HG03442 (cell line): Measurements from ENCODE around the gene FAAP100.

Experiments used
- ATAC-seq: cut with Tn5 transposase; IDR thresholded peaks from one replicate; pipeline ENCODE4 v1.9.1; 2021; ENCODE audit warnings: mild to moderate bottlenecking, moderate library complexity; ENCODE audit not compliant: unreplicated experiment

FAAP100 gene

GRCh38 chr17:81577278-81578000 is 25.3 kb upstream of the FAAP100 start:
- ATAC-seq: no peak

- no peak for ATAC-seq
These were observed 24.6 kb upstream of the FAAP100 start for GRCh38 chr17:81576621-81577277.

GRCh38 chr17:81575836-81576235 is 23.7 kb upstream of the FAAP100 start:
- no peak for ATAC-seq

- no peak for ATAC-seq
These were observed 22.4 kb upstream of the FAAP100 start for GRCh38 chr17:81574643-81574956.

DNA sequence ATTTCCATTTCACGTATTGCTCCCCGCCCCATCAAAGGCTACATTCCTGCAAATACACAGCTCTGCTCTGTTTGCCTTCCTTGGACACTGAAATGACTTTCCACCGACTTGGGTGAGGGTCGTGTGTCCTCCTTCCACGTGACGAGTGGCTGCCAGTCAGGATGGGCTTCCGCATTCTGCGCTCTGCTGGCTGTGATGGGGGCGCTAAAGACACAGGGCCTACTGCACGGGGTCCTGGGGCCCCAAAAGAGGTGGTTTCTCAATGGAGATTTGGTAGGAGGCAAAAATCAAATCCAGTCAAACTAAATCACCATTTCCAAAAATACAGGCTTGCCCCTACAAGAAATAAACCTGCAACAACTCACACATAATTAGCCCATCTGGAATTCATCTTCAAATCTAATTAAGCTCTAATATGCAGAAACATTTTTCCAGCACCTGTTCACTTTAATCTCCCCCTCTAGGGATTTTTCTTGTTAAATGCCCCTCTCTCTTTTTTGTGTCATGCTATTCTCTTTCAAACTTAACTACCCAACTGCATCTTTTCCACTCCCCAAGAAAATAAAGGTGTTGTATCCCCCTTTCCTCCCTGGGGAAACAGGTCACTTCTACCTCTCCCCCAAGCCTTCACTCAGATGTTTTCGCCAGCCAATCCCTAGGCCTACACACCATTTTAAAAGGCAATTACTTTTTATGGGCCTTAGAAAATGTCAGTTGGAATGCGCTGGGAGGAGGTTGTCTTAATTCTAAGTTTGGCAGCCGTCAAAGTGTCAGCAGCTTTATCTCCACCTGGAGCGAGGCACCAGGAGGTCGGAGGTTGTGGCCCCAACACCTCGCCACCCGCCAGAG is 21.9 kb upstream of the FAAP100 start:
- ATAC-seq: no peak

DNA sequence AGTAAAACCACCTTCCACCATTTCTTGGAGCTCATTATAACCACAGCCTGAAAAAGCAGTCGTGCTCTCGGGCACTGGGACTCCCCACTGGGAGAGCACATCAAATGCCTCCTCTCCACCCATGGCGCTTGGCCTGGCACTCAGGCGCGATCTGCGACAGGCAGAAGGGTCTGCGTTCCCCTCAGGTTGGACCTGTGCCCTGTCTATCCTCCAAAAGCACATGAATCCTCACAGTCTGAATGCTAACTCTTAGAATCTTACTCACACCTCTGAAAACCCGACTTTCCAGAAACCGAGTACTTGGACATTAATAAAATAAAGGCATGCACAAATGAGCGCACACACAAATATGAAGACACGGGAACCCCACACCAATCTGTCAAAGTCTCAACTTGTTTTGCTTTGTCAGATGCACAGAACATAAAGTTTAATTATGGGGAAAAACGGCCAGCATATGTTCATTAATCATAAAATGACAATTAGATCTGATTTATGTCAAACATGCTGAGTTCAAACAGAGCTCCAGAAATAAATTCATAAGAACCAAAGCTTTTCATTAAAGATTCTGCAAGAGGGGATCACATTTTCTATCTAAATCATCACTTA is 20.5 kb upstream of the FAAP100 start:
- no peak for ATAC-seq

GRCh38 chr17:81570964-81571363 is 18.8 kb upstream of the FAAP100 start:
- no peak for ATAC-seq

- ATAC-seq: no peak
These were observed 17.9 kb upstream of the FAAP100 start for GRCh38 chr17:81569986-81570514.

- no peak for ATAC-seq
These were observed 16.3 kb upstream of the FAAP100 start for GRCh38 chr17:81568416-81568815.

DNA sequence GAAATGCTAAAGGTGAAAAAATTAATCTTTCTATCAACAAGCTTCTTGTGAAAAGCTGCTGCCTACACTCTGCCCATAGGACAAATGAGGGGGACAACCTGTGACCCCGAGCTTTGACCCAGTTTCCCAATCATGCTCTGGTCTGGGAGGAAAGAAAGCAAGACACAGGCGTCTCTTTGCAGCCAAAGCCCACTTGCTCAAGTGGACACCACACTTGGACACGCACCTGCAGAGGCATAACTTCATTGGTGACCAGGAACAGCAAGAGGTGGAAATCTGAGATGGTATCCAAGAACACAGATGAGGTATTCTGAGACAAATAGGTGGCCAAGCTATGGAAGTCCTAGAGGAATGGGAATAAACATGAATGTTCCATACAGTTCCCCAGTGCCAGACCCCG is 15.0 kb upstream of the FAAP100 start:
- ATAC-seq: no peak

DNA sequence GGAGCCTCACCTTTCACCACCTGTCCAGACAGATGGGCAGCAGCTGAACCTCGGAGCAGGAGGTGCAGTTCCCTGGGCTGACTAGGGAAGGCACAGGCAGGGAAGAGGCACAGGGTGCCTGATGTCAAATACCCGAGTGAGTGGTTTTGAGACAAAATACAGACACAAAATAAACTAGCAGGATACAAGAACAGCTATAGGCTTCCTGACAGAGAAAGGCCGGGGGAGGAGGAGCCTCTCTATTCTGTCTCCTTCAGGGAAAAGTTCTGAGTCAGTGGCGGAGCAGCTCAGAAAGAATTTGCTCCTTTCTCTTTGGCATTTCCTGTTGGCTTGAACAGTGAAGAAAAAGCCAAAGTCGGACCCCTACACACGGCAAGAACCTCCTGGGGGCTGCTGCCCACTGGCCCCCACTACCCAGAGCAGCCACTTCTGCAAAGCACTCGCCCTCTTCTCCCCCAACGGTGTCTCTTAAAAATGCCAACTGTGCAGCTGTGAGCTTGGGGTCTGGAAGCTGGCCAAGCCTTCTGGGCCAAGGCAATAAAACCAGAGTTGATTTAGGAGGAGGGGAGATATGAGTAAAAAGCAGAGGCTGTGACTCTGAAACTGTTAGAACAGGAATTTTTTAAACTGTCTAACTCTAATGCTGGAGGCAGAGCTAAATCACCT is 14.4 kb upstream of the FAAP100 start:
- ATAC-seq: no peak

- no peak for ATAC-seq
These were observed 13.1 kb upstream of the FAAP100 start for GRCh38 chr17:81565231-81565630.

DNA sequence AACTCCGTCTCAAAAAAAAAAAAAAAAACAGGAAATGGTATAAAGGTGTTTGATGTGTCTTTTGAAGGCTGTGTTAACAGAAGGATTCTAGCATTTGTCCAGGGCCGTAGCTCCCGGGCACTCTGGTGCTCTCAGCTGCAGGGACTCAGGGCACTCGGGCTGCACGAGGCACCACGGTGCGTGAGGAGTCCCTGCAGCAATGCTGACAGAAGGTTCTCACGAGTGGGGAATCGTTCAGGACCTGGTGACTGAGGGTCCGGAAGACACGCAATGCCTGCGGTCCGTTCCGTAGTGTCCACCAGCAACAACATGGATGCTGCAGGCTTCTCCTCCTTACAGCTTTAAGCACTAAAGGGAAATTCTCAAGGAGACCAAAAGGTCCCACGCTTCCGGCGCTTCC is 12.6 kb upstream of the FAAP100 start:
- no peak for ATAC-seq

GRCh38 chr17:81563861-81564586 is 11.9 kb upstream of the FAAP100 start:
- ATAC-seq: no peak

DNA sequence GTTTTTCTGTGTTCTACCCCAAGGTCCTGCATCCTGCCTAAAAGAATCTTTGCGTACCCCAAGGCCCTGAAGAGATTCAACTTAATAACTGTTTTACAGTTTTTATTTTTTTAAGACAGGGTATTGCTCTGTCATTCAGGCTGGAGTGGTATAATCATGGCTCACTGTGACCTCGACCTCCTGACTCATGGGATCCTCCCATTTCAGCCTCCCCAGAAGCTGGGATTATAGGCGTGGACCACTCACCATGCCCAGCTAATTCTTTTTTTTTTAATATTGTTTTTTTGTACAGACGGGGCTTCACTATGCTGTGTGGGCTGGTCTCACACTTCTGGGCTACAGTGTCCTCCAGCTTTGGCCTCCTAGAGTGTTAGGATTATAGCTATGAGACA is 9.3 kb upstream of the FAAP100 start:
- ATAC-seq: no peak

DNA sequence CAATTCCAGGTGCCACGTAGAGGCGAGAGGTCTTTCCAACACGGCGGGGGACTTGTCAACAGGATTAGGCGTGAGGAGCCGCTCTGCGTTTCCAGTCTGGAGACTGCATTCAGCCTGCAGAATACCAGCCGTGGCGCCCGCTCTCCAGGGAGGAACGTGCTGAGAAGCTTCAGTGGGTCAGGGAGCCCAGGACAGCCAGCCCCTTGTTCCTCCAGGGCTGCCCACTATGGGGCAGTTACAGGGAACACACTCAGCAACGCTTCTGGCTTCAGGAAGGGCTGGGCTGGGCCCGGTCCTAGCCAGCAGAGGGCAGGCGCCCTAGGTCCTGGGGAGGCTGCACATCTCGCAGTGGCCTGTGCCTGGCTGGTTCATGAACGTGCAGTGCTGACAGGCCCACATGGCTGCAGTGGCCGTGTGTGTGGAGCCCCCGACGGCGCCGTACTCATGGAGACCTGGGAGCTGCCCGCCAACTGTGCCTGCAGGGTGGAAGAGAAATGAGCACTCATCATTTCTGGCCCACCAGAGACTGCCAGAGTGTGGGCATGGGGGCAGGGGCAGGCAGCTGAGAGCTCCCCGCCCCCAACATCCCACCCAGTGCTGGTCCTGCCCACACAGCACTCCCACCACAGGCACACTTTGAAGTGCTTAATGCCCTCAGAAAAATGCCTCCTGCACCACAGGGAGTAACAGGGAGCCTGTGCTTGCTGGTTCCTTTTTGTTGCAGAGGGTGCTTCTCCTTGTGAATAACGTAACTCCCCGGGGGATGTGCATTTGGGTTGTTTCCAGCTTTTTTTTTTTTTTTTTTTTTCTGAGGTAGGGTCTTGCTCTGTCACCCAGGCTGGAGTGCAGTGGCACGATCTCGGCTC is 7.0 kb upstream of the FAAP100 start:
- ATAC-seq: no peak

DNA sequence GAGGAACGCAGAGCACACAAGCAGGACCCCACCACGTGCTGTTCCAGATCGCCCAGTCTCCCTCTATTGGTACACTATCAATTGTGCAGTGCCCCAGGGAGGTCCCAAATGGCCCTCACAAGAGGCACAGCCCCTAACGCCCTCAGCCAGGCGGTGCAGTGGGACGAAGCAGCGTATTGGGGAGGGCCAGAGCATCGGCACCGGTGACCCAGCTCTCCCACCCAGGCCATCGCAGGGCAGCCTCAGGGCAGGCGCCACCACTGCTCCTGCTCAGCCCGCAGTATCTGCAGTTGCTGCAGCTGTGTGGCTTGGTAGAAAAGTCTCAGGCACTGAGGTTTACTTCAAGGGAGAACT is 5.9 kb upstream of the FAAP100 start:
- ATAC-seq: no peak

GRCh38 chr17:81557276-81558114 is 5.3 kb upstream of the FAAP100 start:
- ATAC-seq: no peak
